Choroid plexus epithelial cell (primary cell): ENCODE data around the gene SUN2.
A peak's percentile ranks its signal among the peaks of the same experiment; 100 is the strongest.

Experiments
- DNase-seq: peaks from one replicate; pipeline ENCODE4 v3.0.0-alpha.2; 2010; ENCODE audit warnings: low read depth
- H3K4me3 ChIP-seq: 2 replicates; pipeline ENCODE4 v1.5.1; 2011; ENCODE audit warnings: low read depth, mild to moderate bottlenecking, control low read depth, low read length, moderate library complexity
- CTCF ChIP-seq: conservative IDR thresholded peaks from 2 replicates; pipeline ENCODE4 v1.5.1; 2011; ENCODE audit warnings: low read depth, mild to moderate bottlenecking, control low read depth, inconsistent platforms, low read length, moderate library complexity

SUN2 gene

GRCh38 chr22:38729946-38730345 lies 25.9 kb downstream of the SUN2 start:
- TF ChIP-seq CTCF, result no peak
- H3K4me3 ChIP-seq, result no peak overlapping the region
- no peak for DNase-seq

GRCh38 chr22:38728871-38729796 lies 26.7 kb downstream of the SUN2 start:
- peak; percentile 63 for DNase-seq
- TF ChIP-seq CTCF, result no peak
- no peak overlapping the region for H3K4me3 ChIP-seq

GRCh38 chr22:38727530-38728451 lies 28.0 kb downstream of the SUN2 start:
- TF ChIP-seq CTCF, result no peak
- no peak for DNase-seq
- H3K4me3 ChIP-seq, result no peak overlapping the region

GRCh38 chr22:38727123-38727522 lies 28.7 kb downstream of the SUN2 start:
- no peak overlapping the region for H3K4me3 ChIP-seq
- TF ChIP-seq CTCF, result no peak
- DNase-seq, result no peak

GRCh38 chr22:38725900-38726655 lies 29.7 kb downstream of the SUN2 start:
- TF ChIP-seq CTCF, result no peak
- H3K4me3 ChIP-seq, result no peak overlapping the region
- DNase-seq, result no peak

GRCh38 chr22:38724926-38725571 lies 30.7 kb downstream of the SUN2 start:
- H3K4me3 ChIP-seq, result no peak overlapping the region
- TF ChIP-seq CTCF, result peak; percentile 73
- DNase-seq, result peak; percentile 66
